Hepatocyte (in vitro differentiated cells): ENCODE results near the gene SDK1. TPM values are rescaled to one million over a fixed set of nuclear protein-coding genes. Genes with fewer than 3 reads are reported as not detected.

Experiments
- DNase-seq: peaks from one replicate; pipeline ENCODE4 v3.0.0-alpha.2; 2016; ENCODE audit warnings: low spot score
- H2AFZ ChIP-seq: fragments of 200-600 bp; sonication (generic); 2 replicates; pipeline ENCODE4 v1.6.0; 2016; ENCODE audit warnings: antibody characterized with exemption, mild to moderate bottlenecking
- H3K27ac ChIP-seq: fragments of 200-600 bp; sonication (generic); 2 replicates; pipeline ENCODE4 v1.5.1; 2016; ENCODE audit warnings: mild to moderate bottlenecking
- H3K27me3 ChIP-seq: fragments of 200-600 bp; sonication (generic); 2 replicates; pipeline ENCODE4 v1.6.1; 2016
- H3K36me3 ChIP-seq: fragments of 200-600 bp; sonication (generic); replicated peaks from 2 replicates; pipeline ENCODE4 v1.5.1; 2016; ENCODE audit warnings: low read depth; ENCODE audit not compliant: insufficient read depth
- H3K4me1 ChIP-seq: fragments of 200-600 bp; sonication (generic); 2 replicates; pipeline ENCODE4 v1.5.1; 2016; ENCODE audit warnings: mild to moderate bottlenecking, moderate library complexity; ENCODE audit not compliant: insufficient read depth
- H3K4me2 ChIP-seq: fragments of 200-600 bp; sonication (generic); 2 replicates; pipeline ENCODE4 v1.6.0; 2016
- H3K4me3 ChIP-seq: fragments of 200-600 bp; sonication (generic); 2 replicates; pipeline ENCODE4 v1.5.1; 2016; ENCODE audit warnings: mild to moderate bottlenecking
- H3K79me2 ChIP-seq: fragments of 200-600 bp; sonication (generic); 2 replicates; pipeline ENCODE4 v1.6.0; 2017; ENCODE audit warnings: mild to moderate bottlenecking
- H3K9me2 ChIP-seq: fragments of 200-600 bp; sonication (generic); replicated peaks from 2 replicates; pipeline ENCODE4 v1.6.0; 2017; ENCODE audit warnings: mild to moderate bottlenecking; ENCODE audit not compliant: insufficient read depth
- H3K9me3 ChIP-seq: fragments of 200-600 bp; sonication (generic); 2 replicates; pipeline ENCODE4 v1.5.1; 2016; ENCODE audit warnings: low read depth, mild to moderate bottlenecking
- H4K20me1 ChIP-seq: fragments of 200-600 bp; sonication (generic); 2 replicates; pipeline ENCODE4 v1.6.0; 2016; ENCODE audit warnings: mild to moderate bottlenecking; ENCODE audit not compliant: insufficient read depth, poor library complexity, severe bottlenecking
- CTCF ChIP-seq: fragments of 200-600 bp; sonication (generic); IDR thresholded peaks from 2 replicates; pipeline ENCODE4 v1.5.1; 2016; ENCODE audit warnings: antibody characterized with exemption, mild to moderate bottlenecking; ENCODE audit not compliant: poor library complexity
- EZH2 ChIP-seq: fragments of 200-600 bp; sonication (generic); IDR thresholded peaks from 2 replicates; pipeline ENCODE4 v1.6.1; 2016; ENCODE audit warnings: antibody characterized with exemption, mild to moderate bottlenecking, borderline replicate concordance
- EZH2phosphoT487 ChIP-seq: fragments of 200-600 bp; sonication (generic); IDR thresholded peaks from one replicate; pipeline ENCODE4 v1.6.1; 2018; ENCODE audit warnings: antibody characterized with exemption, mild to moderate bottlenecking, low read depth, moderate library complexity; ENCODE audit not compliant: unreplicated experiment, severe bottlenecking
- WGBS: methylation state at CpG from one replicate; pipeline ENCODE4 v1.1.6; 2016; ENCODE audit warnings: low lambda C conversion rate; ENCODE audit errors: missing lambda C conversion rate; 5-methylcytosine and 5-hydroxymethylcytosine counted together
- polyA plus RNA-seq: library from polyadenylated mRNA; unstranded; fragments of >200 nt; fragmentation: Nextera tagmentation; extraction: Ambion mirVana; gene quantifications from 2 replicates; pipeline ENCODE4 v1.2.1, GENCODE V29; 2016
- total RNA-seq: library from RNA; depleted of rRNA; stranded (reverse); fragments of >200 nt; gene quantifications from 2 replicates; pipeline ENCODE4 v1.2.3, GENCODE V29; 2014

SDK1 gene
- total and polyA plus RNA-seq, 2 experiments from 2014 or later = 4.3 to 10.0 TPM

- H3K4me3 ChIP-seq = no peak overlapping the region
- DNase-seq = peak; percentile 17
Measured at GRCh38 chr7:3592401-3593134, 291.5 kb downstream of the SDK1 start.

DNA sequence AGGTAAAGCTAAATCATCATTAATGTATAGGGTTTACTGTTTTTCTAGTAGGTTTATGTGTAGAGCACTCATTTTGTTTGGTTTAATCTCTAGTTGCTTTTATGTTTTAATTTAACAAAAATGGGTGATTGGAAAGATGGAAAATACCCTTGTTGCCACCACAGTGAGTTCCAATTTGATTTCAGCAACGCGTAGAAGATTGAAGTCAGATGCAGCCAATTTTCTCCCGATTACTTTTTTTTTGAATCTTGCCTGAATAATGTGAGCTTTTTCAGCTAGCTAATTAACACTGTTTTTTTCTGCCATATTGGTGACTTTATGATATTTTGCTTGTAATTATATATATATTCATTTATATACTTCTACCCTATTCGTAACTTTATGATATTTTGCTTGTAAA lies 293.8 kb downstream of the SDK1 start:
- H3K4me3 ChIP-seq = no peak overlapping the region
- no peak overlapping the region for H2AFZ ChIP-seq
- no peaks in the 10 kb centered on the region for H3K36me3 ChIP-seq
- no peak overlapping the region for H3K27ac ChIP-seq
- no peak for DNase-seq
- no peaks in the 10 kb centered on the region for H3K9me2 ChIP-seq
- H3K4me1 ChIP-seq = no peaks in the 10 kb centered on the region
- no peaks in the 10 kb centered on the region for H4K20me1 ChIP-seq
- H3K27me3 ChIP-seq = no peaks in the 10 kb centered on the region
- H3K79me2 ChIP-seq = no peaks in the 10 kb centered on the region
- H3K4me2 ChIP-seq = no peak overlapping the region
- WGBS = 93% methylated on average over 4 of the region's 4 CpGs
- no peaks in the 10 kb centered on the region for H3K9me3 ChIP-seq
- TF ChIP-seq CTCF (no peak), EZH2 (no peak), EZH2phosphoT487 (no peak)

More at GRCh38 chr7:3592401-3593134, 291.5 kb downstream of the SDK1 start:
- no peaks in the 10 kb centered on the region for H4K20me1 ChIP-seq
- H3K9me3 ChIP-seq = no peaks in the 10 kb centered on the region
- TF ChIP-seq EZH2 (no peak), CTCF (peak; percentile 13), EZH2phosphoT487 (peak; percentile 78)
- H3K27ac ChIP-seq = no peak overlapping the region
- no peak overlapping the region for H2AFZ ChIP-seq
- H3K4me2 ChIP-seq = peak overlapping the region; percentile 66
- no peaks in the 10 kb centered on the region for H3K27me3 ChIP-seq
- no peaks in the 10 kb centered on the region for H3K79me2 ChIP-seq
- H3K4me1 ChIP-seq = no peaks in the 10 kb centered on the region
- no peaks in the 10 kb centered on the region for H3K36me3 ChIP-seq
- H3K9me2 ChIP-seq = no peaks in the 10 kb centered on the region
- 42% methylated on average over 11 of the region's 11 CpGs for WGBS

- Histone ChIP-seq H3K4me2 (no peak overlapping the region), H3K9me2 (no peaks in the 10 kb centered on the region), H3K79me2 (no peaks in the 10 kb centered on the region), H4K20me1 (no peaks in the 10 kb centered on the region), H2AFZ (no peak overlapping the region), H3K9me3 (no peaks in the 10 kb centered on the region), H3K27ac (no peak overlapping the region), H3K27me3 (no peaks in the 10 kb centered on the region), H3K4me3 (no peak overlapping the region), H3K36me3 (no peaks in the 10 kb centered on the region), H3K4me1 (no peaks in the 10 kb centered on the region)
- DNase-seq = no peak
- TF ChIP-seq CTCF = no peak
- TF ChIP-seq EZH2phosphoT487 = no peak
- TF ChIP-seq EZH2 = no peak
- 78% methylated on average over 7 of the region's 7 CpGs for WGBS
Measured at GRCh38 chr7:3598854-3599253, 297.8 kb downstream of the SDK1 start.
